Osteoblast (primary cell): ENCODE results near the gene TMEM109. TPM values are rescaled to one million over a fixed set of nuclear protein-coding genes. Genes with fewer than 3 reads are reported as not detected.

Source experiments
- DNase-seq: peaks from one replicate; pipeline ENCODE4 v3.0.0; 2011; ENCODE audit warnings: low spot score, mixed read lengths; ENCODE audit not compliant: insufficient read length; ENCODE audit errors: missing footprints
- H2AFZ ChIP-seq: 2 replicates; pipeline ENCODE4 v1.6.0; 2011; ENCODE audit warnings: mild to moderate bottlenecking, low read length
- H3K27ac ChIP-seq: 2 replicates; pipeline ENCODE4 v1.5.1; 2011; ENCODE audit warnings: mild to moderate bottlenecking, low read depth, low read length, moderate library complexity
- H3K27me3 ChIP-seq: 2 replicates; pipeline ENCODE4 v1.6.0; 2012; ENCODE audit warnings: mild to moderate bottlenecking, control low read depth, inconsistent platforms, low read length, moderate library complexity; ENCODE audit not compliant: insufficient read depth
- H3K36me3 ChIP-seq: 2 replicates; pipeline ENCODE4 v1.5.1; 2011; ENCODE audit warnings: mild to moderate bottlenecking, low read length, control low read depth, moderate library complexity; ENCODE audit not compliant: insufficient read depth
- H3K4me1 ChIP-seq: 2 replicates; pipeline ENCODE4 v1.5.1; 2011; ENCODE audit warnings: mild to moderate bottlenecking, low read length, control low read depth, moderate library complexity; ENCODE audit not compliant: insufficient read depth
- H3K4me2 ChIP-seq: 2 replicates; pipeline ENCODE4 v1.6.0; 2011; ENCODE audit warnings: mild to moderate bottlenecking, low read length; ENCODE audit not compliant: insufficient read depth
- H3K4me3 ChIP-seq: fragments of 200-600 bp; sonication (generic); 3 replicates; pipeline ENCODE4 v1.5.1; 2012; ENCODE audit warnings: mild to moderate bottlenecking, low read length, inconsistent platforms; ENCODE audit not compliant: insufficient read depth
- H3K79me2 ChIP-seq: 2 replicates; pipeline ENCODE4 v1.6.0; 2012; ENCODE audit warnings: mild to moderate bottlenecking, low read length, control low read depth, inconsistent platforms; ENCODE audit not compliant: insufficient read depth
- H3K9me3 ChIP-seq: 2 replicates; pipeline ENCODE4 v1.5.1; 2011; ENCODE audit warnings: low read depth, low read length, control low read depth
- H4K20me1 ChIP-seq: 2 replicates; pipeline ENCODE4 v1.6.0; 2012; ENCODE audit warnings: mild to moderate bottlenecking, low read length, control low read depth; ENCODE audit not compliant: insufficient read depth
- total RNA-seq: library from RNA; depleted of rRNA; stranded (reverse); fragments of >200 nt; gene quantifications from 2 replicates; pipeline ENCODE4 v1.2.3, GENCODE V29; 2012
- TF ChIP-seq, protein P1 (sequence below): IDR thresholded peaks from 2 replicates; pipeline ENCODE4 v1.5.1; 2011; ENCODE audit warnings: mild to moderate bottlenecking, low read depth, low read length, moderate library complexity; ENCODE audit errors: extremely low read depth

Gene TMEM109
- total RNA-seq, 1 donor, result 36.6 TPM

DNA sequence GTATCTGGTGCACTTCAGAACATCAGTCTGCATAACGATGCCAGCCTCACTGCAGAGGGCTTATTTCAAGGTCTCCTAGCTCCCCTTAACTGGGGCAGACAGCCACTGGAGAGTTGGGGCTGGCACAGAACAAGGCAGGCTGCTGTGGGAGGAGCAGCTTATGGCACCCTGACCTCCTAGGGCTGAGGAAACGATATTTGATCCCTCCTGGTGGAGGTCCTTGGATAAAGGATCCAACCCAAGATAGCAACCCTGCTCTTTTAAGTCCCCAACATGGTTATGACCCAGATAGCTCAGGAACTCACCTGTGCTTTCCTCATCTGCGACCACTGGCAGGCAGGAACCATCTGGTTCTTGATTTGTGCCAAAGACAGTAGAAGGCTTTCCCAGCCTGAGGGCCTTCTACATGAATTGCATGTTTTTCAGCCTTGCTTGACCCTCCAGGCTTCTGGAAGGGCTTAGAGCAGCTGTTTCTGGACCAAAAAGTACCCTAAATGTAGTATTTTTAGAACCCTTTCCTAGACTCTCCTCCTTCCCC is 2.8 kb downstream of the TMEM109 start:
- Histone ChIP-seq H3K4me2 (no peak overlapping the region), H3K36me3 (peaks cover 11% of the 10 kb centered on the region), H3K9me3 (no peaks in the 10 kb centered on the region), H2AFZ (no peak overlapping the region), H3K27me3 (peaks cover 3% of the 10 kb centered on the region), H3K79me2 (peaks cover 31% of the 10 kb centered on the region), H3K27ac (no peak overlapping the region), H3K4me3 (no peak overlapping the region), H4K20me1 (peaks cover 3% of the 10 kb centered on the region), H3K4me1 (peaks cover 22% of the 10 kb centered on the region)
- DNase-seq, result no peak
- TF ChIP-seq, protein P1, sequence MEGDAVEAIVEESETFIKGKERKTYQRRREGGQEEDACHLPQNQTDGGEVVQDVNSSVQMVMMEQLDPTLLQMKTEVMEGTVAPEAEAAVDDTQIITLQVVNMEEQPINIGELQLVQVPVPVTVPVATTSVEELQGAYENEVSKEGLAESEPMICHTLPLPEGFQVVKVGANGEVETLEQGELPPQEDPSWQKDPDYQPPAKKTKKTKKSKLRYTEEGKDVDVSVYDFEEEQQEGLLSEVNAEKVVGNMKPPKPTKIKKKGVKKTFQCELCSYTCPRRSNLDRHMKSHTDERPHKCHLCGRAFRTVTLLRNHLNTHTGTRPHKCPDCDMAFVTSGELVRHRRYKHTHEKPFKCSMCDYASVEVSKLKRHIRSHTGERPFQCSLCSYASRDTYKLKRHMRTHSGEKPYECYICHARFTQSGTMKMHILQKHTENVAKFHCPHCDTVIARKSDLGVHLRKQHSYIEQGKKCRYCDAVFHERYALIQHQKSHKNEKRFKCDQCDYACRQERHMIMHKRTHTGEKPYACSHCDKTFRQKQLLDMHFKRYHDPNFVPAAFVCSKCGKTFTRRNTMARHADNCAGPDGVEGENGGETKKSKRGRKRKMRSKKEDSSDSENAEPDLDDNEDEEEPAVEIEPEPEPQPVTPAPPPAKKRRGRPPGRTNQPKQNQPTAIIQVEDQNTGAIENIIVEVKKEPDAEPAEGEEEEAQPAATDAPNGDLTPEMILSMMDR, result no peak

DNA sequence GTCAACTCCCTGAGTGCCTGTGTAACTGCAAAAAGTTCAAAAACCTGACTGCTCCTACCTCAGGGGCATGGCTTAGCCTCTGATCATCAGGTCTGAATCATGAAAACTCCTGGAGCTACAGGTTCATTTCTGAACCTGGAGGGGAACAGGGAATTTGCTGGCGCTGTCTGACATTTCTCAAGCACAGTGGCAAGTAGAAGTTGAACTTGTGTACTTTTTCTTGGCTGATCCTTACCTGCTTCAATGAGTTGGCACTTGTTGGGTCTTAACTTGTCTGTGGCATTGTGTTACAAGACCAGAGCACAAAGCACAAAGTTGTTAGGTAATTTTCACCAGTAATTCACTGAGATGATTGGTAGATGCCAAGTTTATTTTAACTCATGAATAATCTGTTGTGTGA is 3.3 kb downstream of the TMEM109 start:
- H3K4me3 ChIP-seq, result no peak overlapping the region
- H3K27ac ChIP-seq, result no peak overlapping the region
- H3K4me1 ChIP-seq, result peaks cover 22% of the 10 kb centered on the region
- H4K20me1 ChIP-seq, result peaks cover 3% of the 10 kb centered on the region
- H3K36me3 ChIP-seq, result peaks cover 11% of the 10 kb centered on the region
- TF ChIP-seq, protein P1, result no peak
- no peaks in the 10 kb centered on the region for H3K9me3 ChIP-seq
- peaks cover 31% of the 10 kb centered on the region for H3K79me2 ChIP-seq
- H3K27me3 ChIP-seq, result peaks cover 3% of the 10 kb centered on the region
- H2AFZ ChIP-seq, result no peak overlapping the region
- no peak for DNase-seq
- no peak overlapping the region for H3K4me2 ChIP-seq

DNA sequence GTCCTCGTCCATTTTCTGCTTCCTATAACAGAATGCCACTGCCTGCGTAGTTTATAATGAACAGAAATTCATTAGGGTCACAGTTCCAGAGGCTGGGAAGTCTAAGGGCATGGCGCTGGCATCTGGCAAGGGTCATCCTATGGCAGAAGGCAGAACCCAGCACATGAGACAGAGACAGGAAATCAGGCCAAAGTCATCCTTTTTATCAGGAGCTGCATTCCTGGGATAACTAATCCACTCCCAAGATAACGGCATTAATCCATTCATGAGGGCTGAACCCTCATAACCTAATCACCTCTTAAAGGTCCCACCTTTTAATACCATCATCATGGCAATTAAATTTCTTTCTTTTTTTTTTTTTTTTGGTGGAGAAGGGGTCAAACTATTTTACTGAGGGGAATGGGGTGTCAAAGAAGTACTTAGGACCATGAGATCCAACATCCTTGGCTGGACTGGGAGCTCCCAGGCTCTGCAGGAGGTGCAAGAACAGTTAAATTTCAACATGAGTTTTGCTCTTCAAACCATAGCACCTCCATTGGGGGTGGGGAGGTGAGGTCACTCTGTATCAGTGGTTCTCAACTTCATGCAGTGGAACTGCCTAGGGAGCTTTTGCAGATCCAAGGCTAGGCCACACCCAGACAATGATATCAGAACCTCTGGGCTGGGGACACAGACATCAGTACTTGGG is 4.4 kb downstream of the TMEM109 start:
- Histone ChIP-seq H3K4me3 (no peak overlapping the region), H3K4me2 (no peak overlapping the region), H4K20me1 (peaks cover 3% of the 10 kb centered on the region), H3K4me1 (peaks cover 18% of the 10 kb centered on the region), H2AFZ (no peak overlapping the region), H3K79me2 (peaks cover 31% of the 10 kb centered on the region), H3K27ac (no peak overlapping the region), H3K27me3 (no peaks in the 10 kb centered on the region), H3K9me3 (no peaks in the 10 kb centered on the region), H3K36me3 (peaks cover 11% of the 10 kb centered on the region)
- TF ChIP-seq, protein P1, result no peak
- DNase-seq, result no peak

DNA sequence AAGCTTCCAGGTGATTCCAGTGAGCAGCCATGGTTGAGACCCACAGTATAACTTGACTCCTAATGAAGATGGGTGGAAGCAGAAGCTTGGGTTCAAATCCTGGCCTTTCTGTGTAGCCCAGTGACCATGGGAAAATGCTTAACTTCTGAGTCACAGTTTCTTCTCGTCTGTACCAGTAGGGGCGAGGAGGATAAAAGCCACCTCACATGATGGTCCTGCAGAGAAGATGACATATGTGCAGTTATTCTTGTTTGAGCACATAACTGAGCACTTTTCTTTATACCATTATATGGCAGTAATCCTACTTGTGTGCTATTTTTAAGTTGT is 4.9 kb downstream of the TMEM109 start:
- no peak overlapping the region for H3K27ac ChIP-seq
- TF ChIP-seq, protein P1, result no peak
- peaks cover 11% of the 10 kb centered on the region for H3K36me3 ChIP-seq
- H3K79me2 ChIP-seq, result peaks cover 31% of the 10 kb centered on the region
- peaks cover 3% of the 10 kb centered on the region for H4K20me1 ChIP-seq
- H2AFZ ChIP-seq, result no peak overlapping the region
- H3K4me1 ChIP-seq, result peaks cover 17% of the 10 kb centered on the region
- peak; percentile 91 for DNase-seq
- H3K4me3 ChIP-seq, result no peak overlapping the region
- H3K27me3 ChIP-seq, result no peaks in the 10 kb centered on the region
- no peaks in the 10 kb centered on the region for H3K9me3 ChIP-seq
- no peak overlapping the region for H3K4me2 ChIP-seq
